Esophagus muscularis mucosa (tissue), 3 donors: ENCODE results near the gene LIN7B.

ENCODE experiments used
- CTCF ChIP-seq, 3 experiments: fragments of 200-600 bp in 2 of 3; fragments of 450-650 bp in 1 of 3; sonication (generic) in 2 of 3; IDR thresholded peaks; one replicate each; pipeline ENCODE4 v1.5.1; 2017 to 2019; ENCODE audit warnings: antibody characterized with exemption in 3 of 3, mild to moderate bottlenecking in 2 of 3, moderate library complexity in 1 of 3
- POLR2A ChIP-seq: fragments of 450-650 bp; IDR thresholded peaks from one replicate; pipeline ENCODE4 v1.6.1; 2017; ENCODE audit warnings: antibody characterized with exemption, moderate library complexity, mild to moderate bottlenecking, low read depth
- POLR2AphosphoS5 ChIP-seq, 2 donors: sonication (generic); formaldehyde crosslinking; IDR thresholded peaks; one replicate each; pipeline ENCODE4 v1.6.1; 2017; ENCODE audit warnings: antibody characterized with exemption in 2 of 2

DNA sequence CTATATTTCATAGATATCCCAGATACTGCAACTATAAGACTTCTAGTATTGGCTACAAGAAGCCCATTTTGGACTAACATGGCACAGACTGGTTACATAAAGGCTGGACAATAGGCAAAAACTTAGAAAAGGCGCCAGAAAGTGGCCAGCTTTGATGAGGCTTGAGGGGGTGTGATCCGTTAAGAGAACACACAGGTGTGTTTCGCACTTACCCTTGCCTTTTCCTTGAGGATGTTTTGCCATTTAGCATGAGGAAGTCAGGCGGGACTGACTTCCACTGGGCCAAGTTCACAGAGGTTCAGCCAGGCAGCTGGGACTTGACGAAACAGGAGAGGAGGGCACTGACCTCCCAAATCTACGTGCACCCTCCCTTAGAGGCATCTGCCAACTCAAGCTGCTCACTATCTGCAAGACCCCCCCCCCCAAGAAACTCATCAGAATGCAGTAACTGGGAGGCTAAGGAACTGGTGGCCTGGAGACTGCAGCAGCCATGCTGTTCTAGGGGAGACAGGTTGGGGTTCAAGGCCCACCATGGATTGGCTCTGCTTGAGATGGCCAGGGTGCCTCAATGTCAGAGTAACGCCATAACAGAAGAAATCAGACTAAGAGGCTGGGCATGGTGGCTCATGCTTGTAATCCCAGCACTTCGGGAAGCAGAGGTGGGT is 4.5 kb upstream of the LIN7B start:
- TF ChIP-seq CTCF (IDR thresholded peaks at IDR 0.05) (no peak), POLR2A (no peak), POLR2AphosphoS5 (IDR thresholded peaks at IDR 0.05) (no peak)
